HG03108 (cell line): ENCODE results near the gene NRDC.

Experiments used
- ATAC-seq: cut with Tn5 transposase; IDR thresholded peaks from one replicate; pipeline ENCODE4 v1.9.1; 2021; ENCODE audit warnings: moderate library complexity; ENCODE audit not compliant: unreplicated experiment

Gene NRDC

DNA sequence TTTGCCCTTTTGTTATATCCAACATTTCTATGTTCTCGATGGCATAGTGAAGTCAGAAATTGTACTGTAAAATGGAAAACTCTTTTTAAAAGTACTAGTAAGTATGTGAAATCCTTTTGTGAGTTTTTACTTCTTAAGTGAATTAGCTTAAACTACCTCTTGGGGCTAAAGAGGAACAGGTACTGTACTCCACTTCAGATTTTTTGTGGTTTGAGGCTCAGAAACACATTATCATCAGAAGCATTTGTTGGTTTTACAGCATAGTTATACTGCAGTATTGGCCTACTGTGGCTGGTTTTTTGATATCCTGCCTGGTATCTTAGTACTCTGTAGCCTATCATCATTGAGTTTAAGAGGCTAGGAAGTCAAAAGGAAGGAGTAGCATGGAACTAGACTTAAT lies 117.2 kb downstream of the NRDC start:
- ATAC-seq: no peak

DNA sequence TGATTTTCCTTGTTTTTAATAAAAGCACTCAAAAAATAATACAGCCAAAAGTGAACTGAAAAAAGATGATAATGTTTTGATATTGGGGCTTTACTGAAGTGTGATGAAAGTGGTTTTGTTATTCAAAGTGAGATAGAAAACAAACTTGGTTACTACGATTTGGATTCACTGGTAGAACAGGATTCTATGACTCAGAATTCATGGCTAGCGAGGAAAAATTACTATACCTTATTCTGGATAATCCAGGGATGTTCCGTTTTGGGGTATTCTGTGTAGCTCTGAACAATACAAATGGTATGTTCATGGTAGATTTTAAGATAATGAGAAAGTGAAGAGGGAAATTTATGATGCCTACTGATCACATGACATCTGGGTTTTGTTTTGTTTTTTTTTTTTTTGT lies 117.7 kb downstream of the NRDC start:
- no peak for ATAC-seq

DNA sequence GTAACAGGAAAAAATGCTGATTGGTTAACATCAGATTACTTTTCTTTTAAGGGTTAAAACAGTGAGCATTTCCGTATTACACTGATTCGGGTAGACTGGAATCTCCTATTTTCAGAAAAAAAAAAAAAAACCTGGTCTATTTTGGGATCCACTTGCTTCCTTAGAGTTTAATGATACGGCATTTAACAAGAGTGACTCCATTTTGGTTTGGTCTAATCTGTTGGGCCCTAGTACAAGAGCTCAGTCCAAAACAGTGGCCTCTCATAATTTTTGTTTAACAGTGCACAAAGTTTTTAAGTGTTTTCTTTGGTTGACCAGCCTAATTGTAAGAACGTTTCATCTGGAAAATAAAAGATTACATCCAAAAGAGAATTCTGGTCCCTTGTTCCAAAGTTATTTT lies 120.2 kb downstream of the NRDC start:
- no peak for ATAC-seq

DNA sequence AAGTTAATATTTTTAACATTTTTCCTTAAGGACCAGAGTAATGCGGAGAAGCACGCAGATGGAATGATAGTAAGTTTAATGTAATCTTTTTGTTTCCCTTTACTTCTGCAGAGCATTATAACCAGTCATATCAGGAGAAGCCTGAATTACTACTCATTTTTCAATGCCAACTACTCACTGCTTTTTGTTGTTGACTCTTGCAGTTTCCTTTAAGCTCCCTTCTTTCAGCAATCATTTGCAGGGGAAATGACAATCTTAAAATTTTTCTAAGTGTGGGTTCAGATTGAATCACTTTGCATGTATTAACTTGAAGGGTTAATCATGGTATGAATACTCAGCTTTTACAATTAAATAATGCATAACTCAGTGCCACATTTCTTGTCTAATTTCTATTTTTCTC lies 122.2 kb downstream of the NRDC start:
- no peak for ATAC-seq

DNA sequence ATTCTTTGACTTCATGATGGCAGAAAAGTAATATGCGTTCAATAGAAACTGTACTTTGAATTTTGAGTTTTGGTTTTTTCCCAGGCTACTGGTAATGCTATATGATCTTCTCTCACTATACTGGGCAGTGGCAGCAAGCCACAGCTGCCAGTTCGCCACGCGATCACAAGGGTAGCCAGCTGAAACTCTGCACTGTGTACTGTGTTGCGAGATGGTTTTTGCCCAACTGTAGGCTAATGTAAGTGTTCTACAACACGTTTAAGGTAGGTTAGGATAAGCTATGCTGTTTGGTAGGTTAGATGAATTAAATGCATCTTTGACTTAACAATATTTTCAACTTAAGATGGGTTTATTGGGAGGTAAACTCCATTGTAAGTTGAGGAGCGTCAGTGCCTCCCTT lies 123.1 kb downstream of the NRDC start:
- ATAC-seq: no peak

DNA sequence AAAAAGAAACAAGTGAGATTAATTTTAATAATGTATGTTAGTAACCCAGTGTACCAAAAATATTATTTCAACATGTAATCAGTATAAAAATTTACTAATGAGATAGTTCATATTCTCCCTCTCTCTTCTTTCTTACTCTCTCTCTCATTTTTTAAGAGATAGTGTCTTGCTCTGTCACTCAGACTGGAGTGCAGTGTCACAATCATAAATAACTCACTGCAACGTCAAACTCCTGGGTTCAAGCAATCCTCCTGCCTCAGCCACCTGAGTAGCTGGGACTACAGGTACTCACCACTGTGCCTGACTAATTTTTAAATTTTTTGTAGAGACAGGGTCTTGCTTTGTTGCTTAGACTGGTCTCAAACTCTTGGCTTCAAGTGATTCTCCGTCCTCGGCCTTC lies 123.9 kb downstream of the NRDC start:
- ATAC-seq: no peak

DNA sequence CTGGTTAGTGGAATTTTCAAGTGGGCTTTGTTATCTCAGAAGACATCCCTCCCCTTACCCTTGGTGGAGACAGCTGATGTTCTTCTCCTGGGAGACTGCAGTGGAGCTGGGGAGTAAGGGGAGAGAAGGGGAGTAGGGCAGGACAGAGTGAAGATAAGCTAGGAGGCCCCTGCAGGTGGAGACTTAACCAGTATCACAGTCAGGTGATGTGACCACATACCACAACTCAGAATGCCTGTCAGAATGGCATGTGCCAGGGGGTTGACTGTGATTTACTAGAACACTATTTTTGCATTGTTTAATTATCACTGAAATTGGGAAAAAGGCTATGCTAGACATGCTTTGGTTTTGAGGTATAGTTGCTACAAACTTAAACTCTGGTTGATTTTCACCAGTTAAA lies 124.6 kb downstream of the NRDC start:
- ATAC-seq: no peak

DNA sequence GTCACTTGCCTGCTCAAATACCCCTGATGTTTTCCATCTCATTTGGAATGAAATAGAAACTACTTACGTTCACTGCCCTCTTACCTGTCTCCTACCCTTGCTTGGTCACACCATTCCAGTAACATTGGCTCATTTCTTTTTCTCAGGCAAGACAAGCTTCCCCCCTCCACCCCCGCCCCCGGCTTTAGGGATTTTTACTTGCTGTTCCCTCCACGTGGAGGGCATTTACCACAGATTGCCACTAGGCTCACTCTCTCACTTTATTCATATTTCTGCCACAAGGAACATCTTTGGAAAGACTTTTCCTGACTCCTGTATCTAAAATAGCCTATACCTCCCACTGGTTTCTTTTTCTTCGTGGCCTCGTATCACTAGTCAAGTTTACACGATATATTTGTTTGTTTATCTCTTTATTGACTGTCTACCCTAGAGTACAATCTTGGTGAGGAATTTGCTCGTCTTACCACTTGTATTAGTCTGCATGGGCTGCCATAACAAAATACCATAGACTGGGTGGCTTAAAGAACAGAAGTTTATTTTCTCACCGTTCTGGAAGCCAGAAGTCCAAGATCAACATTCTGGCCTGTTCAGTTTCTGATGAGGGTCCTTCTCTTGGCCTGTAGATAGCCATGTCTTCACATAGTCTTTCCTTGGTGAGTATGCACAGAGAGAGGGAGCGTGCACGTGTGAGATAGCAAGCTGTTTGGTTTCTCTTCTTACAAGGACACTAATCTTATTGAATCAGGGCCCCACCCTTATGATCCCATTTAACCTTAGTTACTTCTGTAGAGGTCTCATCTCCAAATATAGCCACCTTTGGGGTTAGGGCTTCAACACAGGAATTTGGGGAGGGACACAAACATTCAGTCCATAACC lies 126.2 kb downstream of the NRDC start:
- no peak for ATAC-seq

DNA sequence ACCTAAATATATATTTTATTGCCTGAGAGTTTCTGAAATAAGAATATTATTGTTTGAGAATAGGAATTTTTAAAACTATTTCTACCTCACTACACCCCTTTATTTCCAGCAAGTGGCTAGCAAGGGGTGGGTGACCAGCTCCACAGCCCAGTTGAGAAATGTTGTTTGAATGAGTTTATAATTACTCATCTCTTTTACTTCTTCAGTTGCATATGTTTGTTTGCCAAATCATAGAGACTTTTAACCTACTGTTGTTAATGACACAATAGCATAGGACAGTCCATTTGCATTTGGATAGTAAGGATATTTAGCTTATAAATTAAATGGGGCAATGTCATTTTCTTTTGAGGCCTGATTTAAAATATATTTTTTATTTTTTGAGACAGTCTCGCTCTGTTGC lies 127.8 kb downstream of the NRDC start:
- ATAC-seq: no peak

DNA sequence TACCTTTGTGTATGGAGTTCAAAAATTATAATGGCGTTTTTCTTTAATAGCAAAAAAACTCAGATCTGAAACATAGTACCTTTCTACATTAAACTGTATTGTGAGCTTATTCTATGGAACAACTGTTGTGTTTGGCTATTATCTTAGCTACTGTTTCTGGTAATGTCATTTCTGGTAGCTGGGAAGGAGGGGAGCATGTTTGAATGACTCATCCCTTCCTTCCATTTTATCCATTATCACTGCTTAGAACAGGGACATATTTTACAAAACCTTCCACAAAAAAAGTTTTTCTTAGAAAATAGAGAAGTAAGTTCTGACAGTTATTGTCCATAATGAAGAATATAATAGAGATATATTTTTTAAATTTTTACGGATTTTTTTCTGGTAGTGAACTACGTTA lies 128.3 kb downstream of the NRDC start:
- ATAC-seq: no peak

DNA sequence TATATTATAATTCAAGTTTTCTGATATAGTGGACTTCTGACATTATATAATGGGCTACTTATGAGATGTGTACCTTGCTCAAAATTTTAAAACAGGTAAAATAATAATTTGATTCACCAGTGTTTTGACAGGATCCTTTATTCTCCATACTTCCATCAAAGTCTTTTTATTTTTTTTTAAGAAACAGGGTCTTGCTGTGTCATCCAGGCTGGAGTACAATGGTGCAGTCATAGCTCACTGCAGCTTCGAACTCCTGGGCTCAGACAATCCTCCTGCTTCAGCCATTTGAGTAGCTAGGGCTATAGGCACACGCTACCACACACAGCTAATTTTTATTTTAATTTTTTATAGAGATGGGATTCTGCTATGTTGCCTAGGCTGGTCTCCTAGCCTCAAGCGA lies 129.4 kb downstream of the NRDC start:
- no peak for ATAC-seq

DNA sequence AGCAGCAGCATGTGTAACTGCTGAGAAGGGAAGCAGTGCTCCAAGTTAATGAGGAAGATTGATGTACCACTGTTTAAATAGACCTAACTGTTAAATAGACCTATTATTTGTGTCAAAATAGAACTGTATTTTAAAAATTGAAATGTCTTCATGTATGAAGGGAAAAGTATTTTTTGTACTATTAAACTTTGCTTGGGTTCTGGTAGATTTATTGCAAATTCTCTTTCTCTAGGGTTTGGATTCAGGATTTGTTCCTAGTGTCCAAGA lies 133.3 kb downstream of the NRDC start:
- no peak for ATAC-seq

DNA sequence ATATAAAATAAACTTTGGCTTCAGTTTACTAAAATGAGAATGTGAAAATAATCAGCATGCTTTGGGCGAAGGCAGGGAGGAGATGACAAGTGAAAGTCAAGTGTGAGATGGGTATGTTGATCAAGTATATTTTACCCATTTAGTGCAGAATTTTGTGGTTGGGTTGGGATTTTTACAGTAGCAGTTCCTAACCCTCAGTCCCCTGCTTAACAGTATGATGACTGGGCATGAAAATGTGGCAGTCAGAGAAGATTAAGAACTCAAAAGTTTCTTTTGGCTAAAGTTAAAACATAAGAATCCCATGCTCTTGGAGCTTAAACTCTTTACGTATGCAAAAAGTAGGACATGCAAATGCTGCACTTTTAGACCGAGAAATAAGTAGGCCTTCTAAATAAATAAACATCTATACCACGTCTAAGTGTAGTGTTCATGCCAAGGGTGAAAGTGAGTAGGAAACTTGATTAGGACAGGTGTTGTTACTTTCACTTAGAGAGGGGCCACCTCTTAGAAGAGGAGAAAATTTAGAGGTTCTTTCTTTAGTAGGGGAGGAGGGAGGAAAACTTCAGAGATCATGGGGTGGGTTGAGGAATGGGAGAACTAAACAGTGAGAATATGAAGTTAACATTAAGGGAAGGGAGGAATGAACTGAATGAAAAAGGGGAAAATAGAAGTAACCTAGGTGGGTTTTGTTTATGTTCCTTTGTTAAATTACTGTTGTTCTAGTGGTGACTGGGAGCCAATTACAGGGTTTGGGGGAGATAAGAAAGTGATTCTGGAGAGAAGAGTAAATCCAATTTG lies 133.8 kb downstream of the NRDC start:
- ATAC-seq: no peak

DNA sequence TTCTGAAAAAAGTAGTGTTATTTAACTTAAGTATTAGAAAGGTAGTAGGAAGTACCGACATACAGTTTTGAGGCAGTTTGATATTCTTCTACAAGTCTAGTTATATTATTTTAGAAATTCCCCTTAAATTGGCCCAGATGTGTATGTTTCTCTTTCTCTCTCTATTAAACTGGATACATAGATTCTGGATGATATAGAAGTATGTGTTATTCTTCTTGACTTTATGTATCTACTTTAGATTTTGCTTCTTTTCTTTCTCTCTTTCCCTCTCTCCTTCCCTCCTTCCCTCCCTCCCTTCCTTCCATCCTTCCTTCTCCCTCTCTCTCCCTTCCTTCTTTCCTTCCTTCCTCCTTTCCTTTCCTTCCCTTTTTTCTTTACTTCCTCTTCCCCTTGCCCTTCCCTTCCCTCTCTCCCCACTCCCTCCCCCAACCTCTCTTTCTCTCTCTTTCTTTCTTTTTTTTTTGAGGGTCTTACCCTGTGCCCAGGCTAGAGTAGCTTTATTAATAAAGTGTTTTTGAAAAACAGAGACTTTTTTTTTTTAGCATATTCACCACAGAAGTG lies 137.3 kb downstream of the NRDC start:
- no peak for ATAC-seq

DNA sequence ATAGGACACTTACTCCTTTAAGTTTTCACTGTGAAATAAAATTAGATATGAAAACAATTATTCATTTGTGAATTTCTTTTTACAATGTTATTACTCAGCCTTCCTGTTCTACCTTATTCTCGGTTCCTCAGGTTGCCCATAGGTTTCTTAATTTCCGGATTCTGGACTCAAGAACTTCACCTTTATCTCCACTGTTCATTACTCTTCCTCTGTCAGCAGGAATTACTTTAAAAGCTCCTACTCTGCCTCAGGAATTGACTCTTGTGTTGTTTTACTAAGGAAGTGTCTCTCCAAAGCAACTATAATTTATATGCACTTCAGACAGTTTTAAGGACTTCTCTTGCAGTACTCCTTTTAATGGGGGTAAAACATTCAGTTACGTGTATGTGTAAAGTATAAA lies 137.9 kb downstream of the NRDC start:
- no peak for ATAC-seq
